Measurements from ENCODE around the gene TEX2. TPM values are rescaled to one million over a fixed set of nuclear protein-coding genes. Genes with fewer than 3 reads are reported as not detected.
A peak's percentile ranks its signal among the peaks of the same experiment; 100 is the strongest.

The TEX2 gene
- polyA plus RNA-seq, 1 of the 3 experiments (the other 2 are of a cell fraction): 24.0 TPM

DNA sequence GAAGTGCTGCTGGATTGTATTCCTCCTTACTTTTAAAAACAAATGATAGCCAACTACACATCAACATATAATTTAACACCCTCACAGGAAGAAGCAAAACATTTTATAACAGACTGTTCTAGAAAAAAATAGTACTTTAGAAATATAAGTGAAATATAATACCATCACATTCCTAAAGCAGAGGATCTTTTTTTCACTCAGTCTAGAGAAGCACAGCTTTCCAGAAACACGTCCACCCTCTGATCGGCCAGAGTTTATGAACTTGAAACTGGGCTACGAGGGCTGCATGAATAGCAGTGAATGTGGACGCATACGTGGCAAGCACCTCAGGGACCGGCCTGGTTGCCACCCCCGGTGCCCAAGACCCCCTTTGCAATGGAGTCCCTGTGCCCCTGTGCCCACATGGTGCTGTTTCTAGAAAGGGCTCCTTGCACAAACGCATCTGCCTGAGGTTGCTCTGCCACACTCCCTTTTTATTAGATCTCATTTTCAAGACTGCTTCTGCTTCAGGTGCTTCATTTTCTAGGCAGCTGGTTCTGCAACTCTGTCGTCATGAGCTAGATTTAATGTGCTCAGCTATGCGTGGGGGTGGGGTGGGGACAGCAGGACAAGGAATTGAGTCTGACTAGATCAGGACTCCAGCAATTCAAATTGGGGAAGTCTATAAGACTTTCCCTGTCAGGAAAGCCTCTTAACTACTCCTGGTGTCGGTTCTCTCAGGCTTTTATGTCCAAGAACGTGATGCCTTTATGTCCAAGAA, 104.0 kb downstream of the TEX2 start:
- no peaks in the 10 kb centered on the region for H3F3A ChIP-seq (replicated peaks; ENCODE audit: insufficient read depth)
- no peaks in the 10 kb centered on the region for H3K79me2 ChIP-seq (ENCODE audit: insufficient read depth)
- CTCF ChIA-PET: interaction anchor here (1.0 to 3.2 kb wide), 4 partner anchors 10 to 123 kb away, joined by 3 to 12 read pairs (median 10); no protein-coding TSS in a partner anchor
- no peak overlapping the region for H3K4me3 ChIP-seq (ENCODE audit: low read depth in 2 of 2, low read length in 1 of 2)
- 94% methylated on average over 12 of the region's 12 CpGs for WGBS (ENCODE audit: low lambda C conversion rate)
- no peak for DNase-seq
- no peaks in the 10 kb centered on the region for H3K27me3 ChIP-seq (ENCODE audit: insufficient read depth)
- no peak overlapping the region for H2AFZ ChIP-seq (ENCODE audit: low read depth)
- H3K36me3 ChIP-seq (replicated peaks in 1 of 2; ENCODE audit: control insufficient read depth in 1 of 2, insufficient read depth in 2 of 2, low read length in 1 of 2): peaks cover 8 to 74% of the 10 kb centered on the region in 2 experiments
- POLR2A ChIA-PET: interaction anchor here (1.9 kb wide), 1 partner anchor 19 kb away, joined by 7 read pairs; no protein-coding TSS in a partner anchor
- H4K20me1 ChIP-seq (ENCODE audit: insufficient read depth): no peaks in the 10 kb centered on the region
- no peaks in the 10 kb centered on the region for H3K9me3 ChIP-seq
- no peaks in the 10 kb centered on the region for H3K9me2 ChIP-seq
- no peak overlapping the region for H3K9ac ChIP-seq
- peak overlapping the region in 1 of 2 experiments; percentile 12; a peak in 1 of 4 replicates for H3K27ac ChIP-seq (ENCODE audit: low read depth in 2 of 2, low read length in 1 of 2)
- H3K4me2 ChIP-seq: no peak overlapping the region
- H3K4me1 ChIP-seq (ENCODE audit: control insufficient read depth in 1 of 2, insufficient read depth in 2 of 2, low read depth in 1 of 2, low read length in 1 of 2): peaks cover 0 to 49% of the 10 kb centered on the region in 2 experiments; a peak in 2 of 4 replicates
- TF ChIP-seq, protein P1, sequence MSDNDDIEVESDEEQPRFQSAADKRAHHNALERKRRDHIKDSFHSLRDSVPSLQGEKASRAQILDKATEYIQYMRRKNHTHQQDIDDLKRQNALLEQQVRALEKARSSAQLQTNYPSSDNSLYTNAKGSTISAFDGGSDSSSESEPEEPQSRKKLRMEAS (IDR thresholded peaks at IDR 0.05; ENCODE audit: low read depth): no peak
- TF ChIP-seq, protein P2, sequence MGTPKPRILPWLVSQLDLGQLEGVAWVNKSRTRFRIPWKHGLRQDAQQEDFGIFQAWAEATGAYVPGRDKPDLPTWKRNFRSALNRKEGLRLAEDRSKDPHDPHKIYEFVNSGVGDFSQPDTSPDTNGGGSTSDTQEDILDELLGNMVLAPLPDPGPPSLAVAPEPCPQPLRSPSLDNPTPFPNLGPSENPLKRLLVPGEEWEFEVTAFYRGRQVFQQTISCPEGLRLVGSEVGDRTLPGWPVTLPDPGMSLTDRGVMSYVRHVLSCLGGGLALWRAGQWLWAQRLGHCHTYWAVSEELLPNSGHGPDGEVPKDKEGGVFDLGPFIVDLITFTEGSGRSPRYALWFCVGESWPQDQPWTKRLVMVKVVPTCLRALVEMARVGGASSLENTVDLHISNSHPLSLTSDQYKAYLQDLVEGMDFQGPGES (IDR thresholded peaks at IDR 0.05; ENCODE audit: low read depth, low read length): no peak
- TF ChIP-seq SMC3 (IDR thresholded peaks at IDR 0.05; ENCODE audit: low read depth, low read length) (no peak), FOXJ3 (CRISPR knock-in tag; IDR thresholded peaks at IDR 0.05) (no peak), CHD2 (IDR thresholded peaks at IDR 0.05; ENCODE audit: low read length, partially characterized antibody) (no peak), RXRA (IDR thresholded peaks at IDR 0.05; ENCODE audit: borderline replicate concordance, low read depth) (no peak), MXI1 (IDR thresholded peaks at IDR 0.05; ENCODE audit: low read depth, low read length) (no peak), TAF1 (IDR thresholded peaks at IDR 0.05; ENCODE audit: borderline replicate concordance, low read depth, low read length) (no peak), NRF1 (IDR thresholded peaks at IDR 0.05; ENCODE audit: low read depth, low read length) (no peak), EZH2phosphoT487 (IDR thresholded peaks at IDR 0.05; ENCODE audit: borderline replicate concordance, low read depth) (no peak), TEAD4 (IDR thresholded peaks at IDR 0.05; ENCODE audit: borderline replicate concordance, insufficient read depth) (no peak), RFX5 (IDR thresholded peaks at IDR 0.05; ENCODE audit: low read length) (no peak), GATA2 (CRISPR knock-in tag; IDR thresholded peaks at IDR 0.05) (no peak), FOXM1 (IDR thresholded peaks at IDR 0.05; ENCODE audit: low read depth) (no peak)
- TF ChIP-seq, protein P3, sequence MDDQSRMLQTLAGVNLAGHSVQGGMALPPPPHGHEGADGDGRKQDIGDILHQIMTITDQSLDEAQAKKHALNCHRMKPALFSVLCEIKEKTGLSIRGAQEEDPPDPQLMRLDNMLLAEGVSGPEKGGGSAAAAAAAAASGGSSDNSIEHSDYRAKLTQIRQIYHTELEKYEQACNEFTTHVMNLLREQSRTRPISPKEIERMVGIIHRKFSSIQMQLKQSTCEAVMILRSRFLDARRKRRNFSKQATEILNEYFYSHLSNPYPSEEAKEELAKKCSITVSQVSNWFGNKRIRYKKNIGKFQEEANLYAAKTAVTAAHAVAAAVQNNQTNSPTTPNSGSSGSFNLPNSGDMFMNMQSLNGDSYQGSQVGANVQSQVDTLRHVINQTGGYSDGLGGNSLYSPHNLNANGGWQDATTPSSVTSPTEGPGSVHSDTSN (IDR thresholded peaks at IDR 0.05): no peak
- TF ChIP-seq, protein P4, sequence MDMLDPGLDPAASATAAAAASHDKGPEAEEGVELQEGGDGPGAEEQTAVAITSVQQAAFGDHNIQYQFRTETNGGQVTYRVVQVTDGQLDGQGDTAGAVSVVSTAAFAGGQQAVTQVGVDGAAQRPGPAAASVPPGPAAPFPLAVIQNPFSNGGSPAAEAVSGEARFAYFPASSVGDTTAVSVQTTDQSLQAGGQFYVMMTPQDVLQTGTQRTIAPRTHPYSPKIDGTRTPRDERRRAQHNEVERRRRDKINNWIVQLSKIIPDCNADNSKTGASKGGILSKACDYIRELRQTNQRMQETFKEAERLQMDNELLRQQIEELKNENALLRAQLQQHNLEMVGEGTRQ (IDR thresholded peaks at IDR 0.05; ENCODE audit: borderline replicate concordance, low read depth, low read length): no peak
- TF ChIP-seq, protein P5, sequence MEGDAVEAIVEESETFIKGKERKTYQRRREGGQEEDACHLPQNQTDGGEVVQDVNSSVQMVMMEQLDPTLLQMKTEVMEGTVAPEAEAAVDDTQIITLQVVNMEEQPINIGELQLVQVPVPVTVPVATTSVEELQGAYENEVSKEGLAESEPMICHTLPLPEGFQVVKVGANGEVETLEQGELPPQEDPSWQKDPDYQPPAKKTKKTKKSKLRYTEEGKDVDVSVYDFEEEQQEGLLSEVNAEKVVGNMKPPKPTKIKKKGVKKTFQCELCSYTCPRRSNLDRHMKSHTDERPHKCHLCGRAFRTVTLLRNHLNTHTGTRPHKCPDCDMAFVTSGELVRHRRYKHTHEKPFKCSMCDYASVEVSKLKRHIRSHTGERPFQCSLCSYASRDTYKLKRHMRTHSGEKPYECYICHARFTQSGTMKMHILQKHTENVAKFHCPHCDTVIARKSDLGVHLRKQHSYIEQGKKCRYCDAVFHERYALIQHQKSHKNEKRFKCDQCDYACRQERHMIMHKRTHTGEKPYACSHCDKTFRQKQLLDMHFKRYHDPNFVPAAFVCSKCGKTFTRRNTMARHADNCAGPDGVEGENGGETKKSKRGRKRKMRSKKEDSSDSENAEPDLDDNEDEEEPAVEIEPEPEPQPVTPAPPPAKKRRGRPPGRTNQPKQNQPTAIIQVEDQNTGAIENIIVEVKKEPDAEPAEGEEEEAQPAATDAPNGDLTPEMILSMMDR (IDR thresholded peaks at IDR 0.05): no peak
- TF ChIP-seq, protein P6, sequence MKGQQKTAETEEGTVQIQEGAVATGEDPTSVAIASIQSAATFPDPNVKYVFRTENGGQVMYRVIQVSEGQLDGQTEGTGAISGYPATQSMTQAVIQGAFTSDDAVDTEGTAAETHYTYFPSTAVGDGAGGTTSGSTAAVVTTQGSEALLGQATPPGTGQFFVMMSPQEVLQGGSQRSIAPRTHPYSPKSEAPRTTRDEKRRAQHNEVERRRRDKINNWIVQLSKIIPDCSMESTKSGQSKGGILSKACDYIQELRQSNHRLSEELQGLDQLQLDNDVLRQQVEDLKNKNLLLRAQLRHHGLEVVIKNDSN (IDR thresholded peaks at IDR 0.05; ENCODE audit: borderline replicate concordance, low read depth): no peak
